Raji (cell line): ENCODE measurements around the gene RXFP4.
A peak's percentile ranks its signal among the peaks of the same experiment; 100 is the strongest.

Experiments
- POLR2A ChIP-seq: IDR thresholded peaks from 2 replicates; pipeline ENCODE4 v1.6.1; 2011; ENCODE audit warnings: low read depth, low read length, control low read depth; ENCODE audit not compliant: insufficient read depth

The RXFP4 gene

GRCh38 chr1:155940993-155941844 is at the start of gene RXFP4:
TSS of gene RXFP4 (plus strand) at chr1:155941638. CDS start at chr1:155941710, 72 bp downstream.
- TF ChIP-seq POLR2A: peak; percentile 51

- TF ChIP-seq POLR2A: no peak
Measured at GRCh38 chr1:155892796-155893195, 48.6 kb upstream of the RXFP4 start.

- TF ChIP-seq POLR2A: no peak
Measured at GRCh38 chr1:155893389-155894142, 47.9 kb upstream of the RXFP4 start.

GRCh38 chr1:155897746-155898145 is 43.7 kb upstream of the RXFP4 start:
- no peak for TF ChIP-seq POLR2A

- TF ChIP-seq POLR2A: no peak
Measured at GRCh38 chr1:155898888-155899287, 42.5 kb upstream of the RXFP4 start.

- TF ChIP-seq POLR2A: no peak
Measured at GRCh38 chr1:155899683-155900082, 41.8 kb upstream of the RXFP4 start.

- no peak for TF ChIP-seq POLR2A
Measured at GRCh38 chr1:155900161-155900560, 41.3 kb upstream of the RXFP4 start.

GRCh38 chr1:155904261-155904660 is 37.2 kb upstream of the RXFP4 start:
- no peak for TF ChIP-seq POLR2A

- no peak for TF ChIP-seq POLR2A
Measured at GRCh38 chr1:155909894-155910293, 31.5 kb upstream of the RXFP4 start.

- TF ChIP-seq POLR2A: no peak
Measured at GRCh38 chr1:155910621-155911121, 30.8 kb upstream of the RXFP4 start.

GRCh38 chr1:155911156-155912055 is 30.0 kb upstream of the RXFP4 start, which contains the start of gene RIT1:
TSS of gene RIT1 (minus strand) at chr1:155911349. CDS start at chr1:155910761, 588 bp downstream.
- TF ChIP-seq POLR2A: peak; percentile 80

GRCh38 chr1:155912056-155912536 is 29.3 kb upstream of the RXFP4 start:
- TF ChIP-seq POLR2A: no peak

- TF ChIP-seq POLR2A: no peak
Measured at GRCh38 chr1:155913969-155914757, 27.3 kb upstream of the RXFP4 start.

GRCh38 chr1:155918660-155919059 is 22.8 kb upstream of the RXFP4 start:
- TF ChIP-seq POLR2A: no peak

GRCh38 chr1:155919801-155920200 is 21.6 kb upstream of the RXFP4 start:
- no peak for TF ChIP-seq POLR2A
